Testis (tissue), 2 donors: ENCODE data around the gene NAA16.

ENCODE experiments used
- CTCF ChIP-seq, 3 experiments: fragments of 450-650 bp in 2 of 3; fragments of 200-600 bp in 1 of 3; sonication (generic) in 1 of 3; IDR thresholded peaks; one replicate each; pipeline ENCODE4 v1.5.1; 2016 to 2019; ENCODE audit warnings: antibody characterized with exemption in 3 of 3, mild to moderate bottlenecking in 2 of 3, moderate library complexity in 1 of 3
- POLR2A ChIP-seq: fragments of 450-650 bp; IDR thresholded peaks from one replicate; pipeline ENCODE4 v1.6.1; 2017; ENCODE audit warnings: antibody characterized with exemption, mild to moderate bottlenecking, moderate library complexity

- TF ChIP-seq CTCF (IDR thresholded peaks at IDR 0.05) (no peak), POLR2A (no peak)
Measured at GRCh38 chr13:41313659-41314197, 2.7 kb downstream of the NAA16 start.
